GM21825 (cell line): Measurements from ENCODE around the gene ERMN.
"Not testable (repeated sequence)": the region's sequence is repeated elsewhere in the genome, so short reads cannot be mapped to it uniquely, and the experiment has no call there.

Source experiments
- ATAC-seq: cut with Tn5 transposase; IDR thresholded peaks from one replicate; pipeline ENCODE4 v1.9.1; 2021; ENCODE audit warnings: mild to moderate bottlenecking, moderate library complexity; ENCODE audit not compliant: unreplicated experiment

Gene ERMN

GRCh38 chr2:157325786-157326185 lies at the start of gene ERMN:
TSS of gene ERMN (minus strand) at chr2:157325824. CDS start at chr2:157325642, 182 bp downstream.
- ATAC-seq, result no peak

- no peak for ATAC-seq
Observed at GRCh38 chr2:157375384-157375783, 49.8 kb upstream of the ERMN start.

DNA sequence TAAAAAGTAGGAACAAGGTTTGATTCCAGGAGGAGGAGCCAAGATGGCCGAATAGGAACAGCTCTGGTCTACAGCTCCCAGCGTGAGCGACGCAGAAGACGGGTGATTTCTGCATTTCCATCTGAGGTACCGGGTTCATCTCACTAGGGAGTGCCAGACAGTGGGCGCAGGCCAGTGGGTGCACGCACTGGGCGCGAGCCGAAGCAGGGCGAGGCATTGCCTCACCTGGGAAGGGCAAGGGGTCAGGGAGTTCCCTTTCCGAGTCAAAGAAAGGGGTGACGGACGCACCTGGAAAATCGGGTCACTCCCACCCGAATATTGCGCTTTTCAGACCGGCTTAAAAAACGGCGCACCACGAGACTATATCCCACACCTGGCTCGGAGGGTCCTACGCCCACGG lies 42.9 kb upstream of the ERMN start:
- not testable (repeated sequence) for ATAC-seq

DNA sequence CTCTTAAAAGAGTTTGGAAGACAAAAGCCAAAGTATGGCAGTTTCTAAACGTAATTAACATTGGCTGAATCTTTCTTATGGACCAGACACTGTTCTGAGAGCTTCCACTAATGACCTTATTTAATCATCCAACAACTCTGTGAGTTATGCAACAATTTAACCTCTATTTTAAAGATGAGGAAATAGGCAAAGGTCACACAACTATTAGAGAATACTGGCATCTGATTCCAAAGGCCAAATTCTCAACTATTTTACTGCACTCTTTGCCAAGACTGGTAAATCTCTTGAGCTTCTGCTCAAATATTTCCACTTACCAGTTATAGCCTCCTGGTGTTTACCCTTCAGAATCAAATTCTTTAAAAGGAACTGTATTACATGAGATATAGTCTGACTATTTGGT lies 42.1 kb upstream of the ERMN start:
- no peak for ATAC-seq

DNA sequence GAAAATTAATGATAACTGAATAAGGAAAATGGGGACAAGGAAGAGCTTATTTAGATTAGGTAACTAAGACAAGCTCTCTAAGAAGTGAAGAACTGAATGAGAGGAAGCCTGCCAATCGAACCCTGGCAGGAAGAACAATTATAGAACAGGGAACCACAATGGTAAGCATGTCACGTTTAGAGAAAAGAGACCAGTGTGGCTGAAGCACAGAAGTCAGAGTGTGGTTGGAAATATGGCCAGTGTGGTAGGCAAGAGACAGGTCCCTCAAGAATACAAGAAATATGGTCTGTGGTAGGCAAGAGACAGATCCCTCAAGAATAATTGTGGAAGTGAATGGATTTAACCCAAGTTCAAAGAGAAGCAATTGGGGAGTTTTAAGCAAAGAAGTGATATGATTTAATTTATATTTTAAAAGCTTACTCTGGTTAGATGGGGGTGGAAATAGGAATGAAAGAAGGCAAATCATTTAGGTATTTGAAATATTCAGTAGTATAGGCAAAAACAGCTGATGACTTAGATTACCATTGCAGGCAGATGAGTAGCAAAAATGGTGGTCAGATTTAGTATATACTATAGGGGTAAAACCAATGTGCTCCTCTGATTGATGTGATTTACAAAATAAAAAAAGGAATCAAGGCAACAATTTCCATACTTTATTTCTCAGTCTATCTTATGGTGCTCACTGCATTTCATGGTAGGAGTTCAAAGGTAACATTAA lies 38.8 kb upstream of the ERMN start:
- peak; percentile 85 for ATAC-seq

DNA sequence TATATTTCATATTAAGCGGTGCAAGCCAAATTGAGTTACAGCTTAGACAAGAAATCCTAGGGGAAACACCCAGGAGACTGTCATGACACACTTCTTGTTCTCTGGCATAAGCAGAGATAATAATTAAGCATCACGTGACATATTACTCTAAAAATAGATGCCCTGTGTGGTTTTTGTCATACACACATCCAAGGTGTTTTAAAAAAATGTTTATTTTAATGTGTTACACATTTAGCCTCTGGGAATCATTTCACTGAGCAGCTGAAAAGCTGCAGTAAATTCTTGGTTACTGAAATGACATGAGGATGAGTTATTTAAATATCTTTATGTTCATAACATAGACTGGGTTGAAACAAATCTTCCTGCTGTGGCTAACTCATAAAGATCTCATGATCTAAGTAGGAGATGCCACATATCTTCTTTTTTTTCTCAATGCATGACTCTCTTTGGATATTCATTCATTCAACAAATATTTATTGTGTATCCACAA lies 38.0 kb upstream of the ERMN start:
- peak; percentile 56 for ATAC-seq

- no peak for ATAC-seq
Observed at GRCh38 chr2:157362627-157363026, 37.0 kb upstream of the ERMN start.

GRCh38 chr2:157361526-157361925 lies 35.9 kb upstream of the ERMN start:
- ATAC-seq, result no peak

DNA sequence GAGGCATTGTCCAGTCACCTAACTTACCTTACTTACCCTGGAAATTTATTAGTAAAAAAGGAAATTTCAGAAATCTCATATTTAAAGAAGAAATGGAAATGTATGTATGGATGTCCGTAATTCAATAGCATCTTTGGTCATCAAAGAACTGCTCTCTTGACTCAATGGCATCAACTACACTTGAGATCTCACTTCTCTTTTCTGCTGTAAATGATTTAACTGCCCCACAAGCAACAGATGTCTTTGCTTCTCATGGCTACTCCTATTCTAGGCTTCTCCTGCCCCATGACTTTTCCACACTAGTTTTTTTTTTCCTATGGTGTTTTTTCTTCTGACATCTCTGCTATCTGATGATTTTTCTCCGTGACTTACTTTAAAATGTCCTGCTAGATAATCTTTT lies 34.0 kb upstream of the ERMN start:
- ATAC-seq, result no peak

- no peak for ATAC-seq
Observed at GRCh38 chr2:157355618-157356017, 30.0 kb upstream of the ERMN start.

DNA sequence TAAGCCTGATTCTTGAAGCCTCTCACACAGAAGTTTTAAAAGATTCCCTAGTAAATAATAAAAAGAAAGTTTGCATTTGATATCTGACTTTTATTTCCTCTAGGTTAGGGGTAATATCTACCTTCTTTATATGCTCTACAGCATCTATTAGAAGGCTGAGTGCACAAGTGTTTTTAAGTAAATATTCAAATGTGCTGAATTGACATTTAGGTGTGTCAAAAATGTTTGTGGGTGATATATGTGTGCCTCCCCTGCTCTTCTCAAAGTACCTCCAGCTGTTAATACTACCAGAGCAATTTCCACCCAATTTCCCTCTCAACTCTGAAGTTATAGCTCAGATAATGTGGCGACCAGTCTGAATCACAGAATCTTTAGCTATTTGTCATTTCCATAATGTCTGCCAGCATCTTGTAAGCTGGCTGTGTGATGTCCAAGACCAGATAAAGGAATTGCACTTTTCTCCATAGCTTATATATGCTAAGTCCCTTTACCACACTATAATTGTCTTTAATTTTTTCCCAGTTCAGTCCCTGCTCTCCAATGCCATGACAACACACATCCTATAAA lies 24.4 kb upstream of the ERMN start:
- no peak for ATAC-seq

- no peak for ATAC-seq
Observed at GRCh38 chr2:157348291-157348921, 22.8 kb upstream of the ERMN start.

DNA sequence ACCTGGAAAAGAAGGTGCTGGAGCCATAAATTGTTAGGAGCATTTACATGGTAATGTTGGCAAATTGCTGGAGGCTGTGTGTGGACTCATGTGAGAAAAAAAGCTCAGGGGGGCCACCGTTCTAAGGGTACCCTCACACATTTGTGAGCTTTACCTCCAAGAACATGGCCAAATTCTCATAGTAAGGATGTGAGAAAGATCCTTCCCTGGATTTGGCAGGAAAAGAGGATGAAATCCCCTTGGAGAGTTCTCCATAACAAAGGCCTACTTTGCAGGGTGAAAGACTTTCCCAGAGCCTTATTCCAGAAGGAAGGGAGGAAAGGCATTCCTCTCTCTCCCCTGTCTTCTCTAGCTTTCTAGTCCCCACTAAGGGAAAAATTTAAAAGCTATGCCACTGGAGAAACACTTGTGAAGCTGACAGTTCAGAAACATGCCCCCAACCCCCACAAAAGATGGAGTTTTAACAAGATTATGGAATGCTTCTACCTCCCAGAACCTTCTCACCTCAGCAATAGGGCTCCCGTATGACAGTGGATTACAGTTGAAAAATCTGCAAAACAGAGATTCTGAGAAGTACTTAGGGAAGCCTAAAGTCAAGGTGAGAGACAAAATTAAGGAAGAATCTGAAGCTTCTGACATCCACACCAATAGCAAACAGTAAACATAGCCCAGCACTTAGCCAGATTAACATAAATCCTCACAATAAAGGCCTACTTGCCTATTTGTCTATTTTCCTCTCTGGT lies 20.2 kb upstream of the ERMN start:
- no peak for ATAC-seq

- not testable (repeated sequence) for ATAC-seq
Observed at GRCh38 chr2:157341381-157341780, 15.8 kb upstream of the ERMN start.

GRCh38 chr2:157339965-157340655 lies 14.5 kb upstream of the ERMN start:
- ATAC-seq, result no peak

GRCh38 chr2:157337978-157338377 lies 12.4 kb upstream of the ERMN start:
- no peak for ATAC-seq

- peak; percentile 58 for ATAC-seq
Observed at GRCh38 chr2:157336137-157337010, 10.8 kb upstream of the ERMN start.

- no peak for ATAC-seq
Observed at GRCh38 chr2:157334797-157335196, 9.2 kb upstream of the ERMN start.

DNA sequence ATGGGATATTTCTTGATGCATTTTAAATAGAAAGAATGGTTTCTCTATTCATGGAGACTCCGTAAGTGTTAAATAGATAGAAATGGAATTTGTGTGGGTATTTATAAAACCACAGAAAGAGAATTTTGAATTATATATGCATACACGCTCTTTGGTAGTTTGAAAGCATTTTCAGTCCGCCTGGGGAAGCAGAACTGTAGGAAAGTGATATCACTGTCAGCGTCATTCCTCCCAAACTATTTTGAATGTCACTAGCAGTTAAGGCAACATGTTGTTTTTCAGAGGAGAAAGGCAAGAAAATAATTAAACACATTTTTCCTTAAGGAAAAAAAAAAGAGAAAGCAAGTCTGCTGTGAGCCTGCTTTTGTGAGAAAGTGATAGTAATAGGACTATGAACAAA lies 8.7 kb upstream of the ERMN start:
- ATAC-seq, result no peak
